H4 (cell line): ENCODE results near the gene GNB1L. TPM values are rescaled to one million over a fixed set of nuclear protein-coding genes. Genes with fewer than 3 reads are reported as not detected.

ENCODE experiments used
- DNase-seq: peaks from one replicate; pipeline ENCODE4 v3.0.0-alpha.2; 2015; ENCODE audit warnings: low spot score
- total RNA-seq: library from RNA; depleted of rRNA; stranded (reverse); fragments of >200 nt; shearing (Covaris generic); gene quantifications from 2 replicates; pipeline ENCODE4 v1.2.3, GENCODE V29; 2014

Gene GNB1L
- total RNA-seq, 1 experiment from 2014 or later = 5.7 TPM

DNA sequence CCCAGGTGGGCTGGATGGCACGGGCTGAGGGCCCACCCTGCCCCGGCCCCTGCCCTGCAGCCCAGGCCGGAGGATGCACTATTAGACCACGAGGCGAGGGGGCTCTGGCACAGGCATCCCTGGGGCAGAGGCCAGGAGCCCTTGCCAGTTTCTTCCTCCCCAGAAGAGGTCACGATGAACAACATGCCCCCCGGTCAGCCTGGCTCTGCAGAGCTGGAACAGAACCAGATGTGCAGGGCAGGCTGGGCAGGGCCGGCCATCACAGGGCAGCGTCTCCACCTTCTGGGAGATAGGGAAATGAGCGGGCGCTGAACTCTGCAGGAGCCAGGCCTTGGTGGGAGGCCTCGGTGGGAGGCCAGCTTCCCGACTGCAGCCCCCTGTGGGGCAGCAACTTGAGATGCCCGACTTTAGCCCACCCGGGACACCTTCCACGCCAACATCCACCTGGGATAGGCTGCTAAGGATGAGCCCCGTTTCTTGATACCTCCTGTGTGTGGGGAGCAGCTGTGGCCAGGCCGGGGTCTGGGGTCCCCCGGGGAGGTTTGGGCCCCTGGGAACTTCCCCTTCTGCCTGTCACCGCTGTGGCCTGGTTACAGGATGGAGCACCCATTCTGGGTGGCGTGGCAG lies 21.8 kb upstream of the GNB1L start:
- no peak for DNase-seq

DNA sequence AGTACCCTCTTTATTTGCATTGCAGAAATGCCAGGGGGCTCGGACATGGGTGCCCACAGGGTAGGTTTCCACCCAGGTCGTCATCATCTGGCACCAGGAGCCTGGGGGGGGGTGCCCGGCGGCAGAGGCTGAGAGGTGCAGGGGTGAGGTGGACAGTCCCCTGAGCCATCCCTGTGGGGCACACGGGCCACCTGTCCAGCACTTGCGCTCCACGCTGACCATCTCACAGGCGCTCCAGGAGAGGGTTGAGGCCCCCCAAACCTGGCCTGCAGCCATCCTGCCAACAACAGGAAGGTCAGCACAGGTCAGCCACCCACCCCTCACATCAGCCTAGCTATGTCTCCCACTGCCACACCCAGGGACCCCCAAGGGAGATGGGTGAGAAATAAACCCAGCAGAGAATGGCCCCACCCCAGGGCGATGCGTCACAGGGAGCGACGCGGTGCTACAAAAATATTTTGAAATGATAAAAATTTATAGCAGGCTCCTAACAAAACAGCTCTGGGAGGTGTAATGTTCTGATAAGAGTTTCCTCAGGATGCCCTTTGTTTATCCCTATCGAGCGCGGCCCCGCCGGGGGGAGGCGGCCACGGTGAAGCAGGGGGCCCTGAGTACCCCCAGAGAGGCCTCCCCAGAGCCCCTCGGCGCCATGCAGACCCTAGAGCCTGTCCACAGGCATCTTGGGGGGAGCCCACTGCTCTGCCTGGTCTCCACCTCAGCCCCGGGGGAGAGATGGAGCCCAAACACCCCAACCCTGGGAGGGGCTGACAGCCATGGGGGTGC lies 21.0 kb upstream of the GNB1L start:
- no peak for DNase-seq

DNA sequence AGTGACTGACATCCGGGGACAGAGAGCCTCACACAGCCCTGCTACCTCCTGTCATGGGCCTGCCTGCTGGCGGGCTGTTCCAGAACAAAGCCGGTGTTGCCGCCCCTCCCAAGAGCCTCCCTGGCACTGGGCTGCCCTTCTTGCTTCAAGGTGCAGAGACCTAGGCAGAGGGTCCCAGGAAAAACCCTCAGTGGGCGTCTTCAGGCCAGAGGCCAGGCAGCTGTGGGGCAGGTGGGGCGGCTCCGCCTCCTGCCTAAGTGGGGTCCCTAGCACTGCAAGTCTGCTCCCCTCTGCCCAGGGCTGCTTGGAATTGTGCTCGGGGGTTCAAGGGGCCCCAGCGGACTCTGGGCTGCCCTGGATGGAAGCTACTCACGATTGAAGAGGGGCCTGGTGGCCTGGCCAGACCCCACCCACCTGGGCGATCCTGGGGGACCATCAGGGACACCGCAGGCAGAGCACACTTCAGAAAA lies 20.4 kb upstream of the GNB1L start:
- no peak for DNase-seq

DNA sequence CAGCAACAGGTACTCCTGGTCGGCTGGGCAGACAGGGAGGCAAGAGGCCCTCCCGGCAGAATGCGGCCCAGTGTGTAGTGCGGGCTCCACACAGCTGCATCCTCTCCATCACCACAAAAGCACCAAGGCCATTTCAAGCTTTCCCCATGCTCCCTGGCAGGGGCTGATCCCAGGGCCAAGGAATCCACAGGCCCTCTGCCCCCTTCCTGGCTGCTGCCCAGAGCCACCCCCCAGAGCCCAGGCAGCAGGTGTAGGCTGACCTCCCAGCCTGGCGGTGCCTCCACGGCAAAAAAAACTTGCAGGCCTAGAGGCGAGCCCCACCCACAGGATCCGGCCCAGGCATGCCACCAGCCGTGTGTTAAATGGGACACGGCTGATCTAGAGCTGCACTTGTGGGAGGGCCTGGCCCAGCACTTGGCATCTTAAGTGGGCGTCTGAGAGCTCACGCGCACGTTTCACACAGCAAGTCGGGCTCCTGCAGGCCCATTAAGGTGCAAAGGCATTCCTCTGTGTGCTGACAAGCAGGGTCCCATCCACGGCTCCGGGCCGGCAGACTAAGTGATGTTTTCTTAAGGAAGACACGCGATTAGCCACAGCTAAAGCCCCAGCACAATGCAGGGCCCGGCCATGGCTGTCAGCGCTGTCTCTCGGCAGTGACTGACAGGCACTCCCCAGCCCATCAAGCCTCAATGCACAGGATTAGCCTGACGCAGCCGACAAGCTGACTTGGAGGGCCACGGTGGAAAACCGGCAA lies 19.8 kb upstream of the GNB1L start:
- DNase-seq = no peak

DNA sequence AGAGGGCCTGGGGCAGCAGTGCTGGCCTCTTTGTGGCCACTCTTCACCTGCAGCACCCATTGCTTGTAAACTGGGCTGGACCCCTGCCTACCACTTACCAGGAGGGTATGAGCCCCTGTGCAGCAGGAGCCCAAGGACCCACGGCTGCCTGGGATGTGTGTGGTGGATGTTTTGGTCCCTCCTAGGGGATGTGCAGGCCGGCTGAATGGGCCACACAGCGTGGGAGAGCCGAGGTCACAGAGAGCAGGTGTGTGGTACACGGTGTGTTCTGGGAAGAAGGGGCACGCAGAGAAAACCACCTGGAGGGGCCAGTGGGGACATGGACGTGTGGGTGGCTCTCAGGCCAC lies 19.3 kb upstream of the GNB1L start:
- no peak for DNase-seq

DNA sequence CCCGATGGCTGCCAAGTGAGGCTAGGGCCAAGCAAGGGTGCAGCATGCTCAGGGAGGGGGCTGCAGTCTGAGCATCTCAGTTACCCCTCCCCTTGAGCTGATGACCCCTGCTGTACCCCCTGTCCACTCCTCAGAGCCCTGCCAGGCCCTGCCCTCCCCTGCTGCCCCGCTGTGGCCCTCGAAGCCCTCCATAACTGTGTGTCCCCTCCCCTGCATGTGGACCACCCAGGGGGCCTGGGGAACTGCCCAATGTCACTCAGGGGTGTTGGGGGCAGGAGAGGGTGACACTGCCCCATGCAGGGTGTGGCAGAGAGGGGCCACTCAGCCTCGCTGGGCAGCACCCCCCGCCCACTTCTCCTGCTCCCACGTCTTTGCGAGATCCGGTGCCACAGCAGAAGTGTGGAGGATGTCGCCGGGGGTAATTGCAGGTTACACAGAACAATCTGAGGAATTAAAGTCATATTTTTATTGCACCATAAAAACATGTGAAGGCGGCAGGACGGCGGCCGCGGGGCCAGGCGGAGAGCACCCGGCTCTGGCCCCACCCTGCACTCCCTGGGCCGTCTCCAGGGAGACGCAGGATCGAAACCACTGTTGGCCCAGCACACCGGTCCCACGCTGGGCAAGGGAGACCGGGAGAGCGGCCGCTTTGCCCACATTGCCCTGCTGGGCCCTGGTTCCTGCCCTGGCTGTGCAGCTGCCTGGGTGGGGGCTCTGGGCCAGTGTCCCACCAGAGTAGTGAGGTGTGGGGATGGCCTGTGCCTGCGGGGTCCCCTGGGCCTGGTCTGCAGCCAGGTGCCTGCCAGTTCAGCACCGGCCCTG lies 18.7 kb upstream of the GNB1L start:
- DNase-seq = no peak

DNA sequence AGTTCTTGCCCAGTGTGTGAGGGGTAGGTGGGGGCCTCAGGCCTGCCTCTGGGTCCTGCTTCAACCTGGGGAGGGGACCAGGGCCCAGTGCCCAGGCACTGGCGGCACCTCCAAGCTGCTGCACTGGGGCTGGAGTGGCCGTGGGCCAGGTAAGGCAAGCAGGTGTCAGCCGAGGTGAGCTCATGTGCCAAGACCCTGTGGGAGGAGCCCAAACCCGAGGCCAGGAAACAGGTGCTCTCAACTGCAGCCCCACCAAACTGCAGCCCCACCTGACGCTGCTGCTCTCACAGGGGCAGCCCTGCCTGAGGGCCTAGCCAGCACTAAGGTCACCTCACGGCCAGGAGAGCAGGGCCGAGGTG lies 18.1 kb upstream of the GNB1L start:
- DNase-seq = no peak

DNA sequence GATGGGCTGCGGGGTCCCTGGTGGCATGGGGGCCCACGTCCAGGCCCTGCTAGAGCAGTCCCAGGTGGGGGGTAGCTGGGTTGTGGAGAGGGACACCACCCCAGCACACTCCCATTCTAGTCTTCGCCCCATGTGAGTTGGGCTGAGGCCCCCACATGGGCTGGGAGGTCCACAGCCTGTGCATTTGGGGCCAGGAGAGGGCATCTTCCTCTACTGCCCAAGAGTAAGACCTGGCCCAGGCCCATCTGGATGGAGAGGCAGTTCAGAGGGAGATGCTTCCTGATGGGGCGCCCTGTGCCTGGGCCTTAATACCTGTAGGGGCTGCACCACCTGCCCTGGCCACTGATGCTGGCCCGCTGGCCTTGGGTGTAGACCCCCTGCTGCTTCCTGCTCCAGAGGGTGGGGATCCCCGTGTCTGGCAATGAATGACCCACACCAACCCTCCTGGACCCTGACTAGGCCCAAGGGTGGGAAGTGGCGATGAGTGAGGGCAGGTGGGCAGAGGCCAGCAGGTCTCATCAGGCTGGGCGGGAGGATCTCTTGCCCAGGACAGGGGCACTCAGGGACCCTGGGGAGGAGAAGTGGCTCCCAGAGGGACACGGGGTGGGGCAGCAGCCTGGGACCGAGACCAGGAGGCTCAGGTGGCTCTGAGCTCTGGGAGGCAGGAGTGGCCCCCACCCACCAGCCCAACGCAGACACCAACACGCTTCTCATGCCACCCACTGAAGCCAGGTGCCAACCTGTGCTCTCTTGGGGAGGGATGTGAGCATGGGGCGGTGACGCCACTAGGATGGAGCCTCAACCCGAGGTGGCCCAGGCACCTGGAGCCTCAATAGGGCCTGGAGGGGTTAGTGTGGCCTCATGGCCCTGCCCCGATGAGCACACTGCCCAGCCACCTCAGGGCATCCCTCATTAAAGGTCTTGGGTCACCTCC lies 17.4 kb upstream of the GNB1L start:
- no peak for DNase-seq

DNA sequence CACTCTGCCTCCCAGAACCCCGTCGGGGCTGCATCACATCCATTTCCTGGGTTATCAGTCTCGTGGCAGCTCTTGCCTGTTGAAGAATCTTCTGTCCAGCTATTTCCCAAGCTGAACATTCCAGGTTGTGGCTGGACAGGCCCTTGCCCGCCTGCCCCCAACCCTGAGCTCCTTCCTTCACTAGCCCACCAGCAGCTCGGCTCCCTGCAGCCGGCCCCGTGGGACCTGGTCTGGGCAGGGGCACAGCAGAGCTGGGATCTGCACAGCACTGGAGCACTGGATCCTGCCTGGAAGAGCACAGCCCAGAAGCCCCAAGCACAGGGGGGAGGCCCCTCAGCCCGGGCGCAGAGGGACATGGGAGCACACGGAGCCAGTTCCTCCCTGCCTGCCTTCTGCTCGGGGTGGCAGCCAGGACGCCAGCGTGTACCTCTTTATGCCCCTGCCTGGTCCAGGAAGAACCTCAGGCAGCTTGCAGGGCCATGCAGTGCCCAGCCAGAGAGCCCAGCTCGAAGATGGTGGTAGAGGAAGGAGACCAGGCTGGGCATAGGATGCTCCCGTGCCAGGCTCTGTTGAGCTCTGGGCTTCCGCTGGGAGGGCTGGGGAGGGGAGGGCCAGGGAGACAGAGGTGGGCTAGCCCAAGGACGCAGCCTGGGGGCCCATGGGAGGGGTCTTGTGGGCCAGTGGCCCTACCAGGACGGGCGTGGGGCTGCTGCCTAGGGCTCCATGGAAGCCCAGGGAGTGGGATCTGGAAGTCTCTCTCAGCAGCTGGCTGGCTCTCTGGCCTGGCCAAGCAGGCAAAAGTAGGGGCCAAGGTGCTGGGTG lies 16.6 kb upstream of the GNB1L start:
- no peak for DNase-seq

DNA sequence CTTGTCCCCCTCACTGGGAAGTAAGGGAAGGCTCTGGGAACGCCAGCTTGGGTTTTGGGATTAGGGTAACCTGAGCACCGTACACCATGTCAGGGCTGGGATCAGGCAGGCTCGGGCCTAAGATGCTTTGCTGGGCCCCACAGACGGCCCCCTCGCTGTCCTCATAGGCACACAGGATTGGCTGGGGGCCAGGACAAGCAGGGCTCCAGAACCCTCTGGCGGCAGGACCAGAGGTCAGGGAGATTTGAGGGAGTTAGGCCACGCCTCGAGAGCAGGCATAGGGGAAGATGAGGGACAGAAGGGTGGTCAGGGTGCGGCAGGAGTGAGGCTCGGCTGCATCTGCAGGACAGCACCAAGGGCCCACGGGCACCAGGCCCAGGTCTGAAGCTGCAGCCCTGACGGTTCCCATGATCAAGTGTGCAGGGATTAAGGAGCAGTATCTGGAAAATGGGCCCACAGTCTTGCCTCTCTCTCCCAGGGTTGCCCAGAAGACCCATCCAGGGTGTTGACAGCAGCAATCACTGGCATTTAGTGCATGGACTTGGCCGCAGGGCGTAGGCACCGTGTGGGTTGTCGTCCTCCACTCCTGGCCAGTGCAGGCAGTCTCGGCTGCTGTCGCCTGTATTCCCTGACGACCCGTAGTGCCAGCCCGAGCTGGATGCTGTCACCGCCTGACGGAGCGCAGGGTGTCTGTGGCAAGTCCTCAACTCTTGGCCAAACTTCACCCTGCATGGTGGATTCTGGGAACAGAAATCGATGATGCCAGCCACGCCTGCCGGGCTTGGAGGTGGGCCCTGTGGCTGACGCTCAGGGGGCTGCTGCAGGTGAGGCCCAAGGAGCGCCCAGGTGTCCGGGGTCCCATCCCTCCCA lies 15.7 kb upstream of the GNB1L start:
- DNase-seq = no peak

DNA sequence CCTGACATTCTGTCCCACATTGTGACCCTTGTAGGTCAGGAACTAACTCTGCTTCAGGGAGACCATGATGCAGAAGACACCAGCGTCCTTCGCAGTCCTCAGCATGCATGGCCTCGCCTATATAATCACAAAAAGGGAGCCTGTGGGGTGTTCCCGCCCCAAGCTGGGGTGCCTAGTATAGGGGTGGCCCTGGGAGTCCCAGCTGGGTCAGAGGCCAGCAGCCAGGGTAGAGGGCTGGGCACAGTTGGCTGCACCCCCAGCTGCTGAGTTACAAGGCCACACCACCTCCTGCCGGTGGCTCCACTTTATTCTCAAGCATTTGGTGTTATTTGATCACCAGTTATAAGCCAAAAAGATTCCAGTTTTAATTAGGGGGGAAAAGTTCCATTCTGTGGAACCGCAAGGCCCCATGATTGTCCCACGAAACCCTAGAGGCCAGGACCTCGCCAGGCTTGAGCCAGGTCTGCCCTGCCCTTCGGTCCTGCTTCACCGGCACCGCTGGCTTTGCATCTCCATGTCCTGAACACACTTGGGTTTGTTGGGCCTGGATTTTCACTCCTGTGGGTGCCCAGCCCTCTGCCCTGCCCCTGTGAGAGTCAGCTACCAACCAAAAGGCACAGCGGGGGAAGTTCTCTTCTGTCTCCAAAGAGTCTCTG lies 15.0 kb upstream of the GNB1L start:
- DNase-seq = no peak

DNA sequence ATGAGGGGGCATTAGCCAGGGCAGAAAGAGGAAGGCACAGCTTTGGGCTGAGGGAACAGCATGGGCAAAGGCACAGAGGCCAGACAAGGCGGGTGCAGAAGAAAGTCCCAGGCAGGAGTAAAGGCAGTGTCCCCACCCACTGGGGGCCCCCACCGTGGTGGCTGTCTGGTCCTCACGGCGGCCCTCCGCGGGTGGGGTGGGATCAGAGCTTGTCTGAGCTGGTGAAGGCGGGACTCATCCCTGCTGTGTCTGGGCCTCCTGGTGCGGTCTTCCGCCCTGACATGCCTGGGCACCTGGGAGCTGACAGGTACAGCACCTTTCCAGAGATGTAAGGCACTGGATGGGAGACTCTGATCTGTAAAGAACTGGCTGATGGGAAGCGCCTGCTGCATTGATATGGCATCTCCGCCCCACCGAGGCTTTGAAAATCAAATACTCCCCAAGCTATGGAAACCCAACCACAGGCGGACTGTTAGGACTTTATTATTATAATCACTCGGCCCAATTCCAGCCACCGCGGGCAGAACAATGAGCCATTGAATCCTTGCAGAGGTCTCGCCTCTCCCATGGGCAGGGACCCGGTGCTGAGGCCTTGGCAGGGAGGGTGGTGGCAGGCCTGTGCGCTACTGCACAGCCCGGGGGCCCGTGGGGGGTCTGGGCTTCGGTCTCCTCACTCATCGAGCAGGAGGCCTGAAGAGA lies 14.2 kb upstream of the GNB1L start:
- no peak for DNase-seq

DNA sequence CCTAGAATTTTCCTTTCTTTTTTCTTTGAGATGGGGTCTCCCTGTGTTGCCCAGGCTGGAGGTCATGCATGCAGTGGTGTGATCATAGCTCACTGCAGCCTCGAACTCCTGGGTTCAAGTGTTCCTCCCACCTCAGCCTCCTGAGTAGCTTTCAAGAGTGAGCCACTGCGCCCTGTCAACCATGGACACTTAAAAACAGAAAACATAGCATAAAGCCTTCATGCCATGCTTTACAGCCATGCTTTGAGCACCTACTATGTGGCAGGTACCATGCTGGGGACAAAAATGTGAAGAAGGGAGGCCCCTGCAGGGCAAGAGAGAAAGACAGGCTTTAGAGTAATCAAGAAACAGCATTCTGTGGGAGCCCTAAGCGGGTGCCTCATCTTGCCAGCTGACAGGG lies 13.7 kb upstream of the GNB1L start:
- no peak for DNase-seq

DNA sequence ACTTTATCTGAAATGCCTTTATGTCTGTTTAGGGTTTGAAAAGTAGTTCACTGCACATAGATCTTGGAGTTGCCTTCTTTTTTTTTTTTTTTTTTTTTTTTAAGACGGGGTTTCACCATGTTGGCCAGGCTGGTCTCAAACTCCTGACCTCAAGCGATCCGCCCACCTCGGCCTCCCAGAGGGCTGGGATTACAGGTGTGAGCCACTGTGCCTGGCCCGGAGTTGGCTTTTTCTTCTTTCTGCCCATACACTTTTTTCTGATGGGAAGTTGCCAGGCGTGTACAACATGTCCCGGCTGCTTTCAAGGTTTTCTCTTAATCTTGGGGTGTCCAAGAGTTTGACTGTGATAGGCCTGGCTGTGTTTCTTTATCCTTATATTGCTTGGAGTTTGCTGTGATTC lies 12.9 kb upstream of the GNB1L start:
- DNase-seq = no peak

DNA sequence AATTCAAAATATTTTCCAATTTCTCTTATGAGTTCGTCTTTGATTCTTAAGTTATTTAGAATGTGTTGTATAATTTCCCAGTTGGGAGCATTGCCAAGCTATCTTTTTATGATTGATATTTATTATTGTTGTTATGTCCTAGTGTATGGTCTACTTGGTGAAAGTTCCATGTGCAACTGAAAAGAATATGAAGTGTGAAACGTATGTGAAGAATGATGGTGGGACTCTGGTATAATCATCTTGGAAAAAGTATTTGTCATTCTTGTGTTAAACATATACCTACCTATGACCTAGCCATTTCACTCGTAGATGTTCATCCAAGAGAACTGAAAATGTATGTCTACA lies 12.0 kb upstream of the GNB1L start:
- DNase-seq = no peak

DNA sequence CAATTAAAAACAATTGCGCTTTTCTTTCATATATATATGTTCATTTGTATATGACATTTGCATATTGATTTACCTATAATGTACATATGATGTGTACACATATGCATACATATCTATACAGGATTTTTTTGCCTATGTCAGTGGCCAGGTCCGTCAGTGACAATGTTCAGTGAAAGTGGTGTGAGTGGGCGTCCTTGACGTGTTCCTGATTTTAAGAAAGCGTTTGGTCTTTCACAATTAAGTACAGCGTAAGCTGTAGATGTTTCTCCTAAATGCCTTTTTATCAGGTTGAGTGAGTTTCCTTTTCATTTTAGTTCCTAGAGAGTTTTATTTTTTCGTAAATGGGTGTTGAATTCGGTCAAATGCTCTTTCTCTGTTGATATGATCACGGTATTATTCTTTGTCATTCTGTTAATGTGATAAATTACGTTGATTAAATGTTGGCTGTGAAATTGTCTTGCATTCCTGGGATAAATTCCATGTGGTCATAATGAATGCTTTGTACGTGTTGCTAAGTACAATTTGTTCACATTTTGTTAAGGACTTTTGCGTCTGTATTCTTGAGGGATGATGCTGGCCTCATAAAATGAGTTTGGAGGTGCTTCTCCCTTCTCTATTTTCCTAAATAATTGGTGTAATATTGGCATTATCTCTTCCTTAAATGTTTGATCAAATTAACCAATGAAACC lies 10.6 kb upstream of the GNB1L start:
- no peak for DNase-seq

DNA sequence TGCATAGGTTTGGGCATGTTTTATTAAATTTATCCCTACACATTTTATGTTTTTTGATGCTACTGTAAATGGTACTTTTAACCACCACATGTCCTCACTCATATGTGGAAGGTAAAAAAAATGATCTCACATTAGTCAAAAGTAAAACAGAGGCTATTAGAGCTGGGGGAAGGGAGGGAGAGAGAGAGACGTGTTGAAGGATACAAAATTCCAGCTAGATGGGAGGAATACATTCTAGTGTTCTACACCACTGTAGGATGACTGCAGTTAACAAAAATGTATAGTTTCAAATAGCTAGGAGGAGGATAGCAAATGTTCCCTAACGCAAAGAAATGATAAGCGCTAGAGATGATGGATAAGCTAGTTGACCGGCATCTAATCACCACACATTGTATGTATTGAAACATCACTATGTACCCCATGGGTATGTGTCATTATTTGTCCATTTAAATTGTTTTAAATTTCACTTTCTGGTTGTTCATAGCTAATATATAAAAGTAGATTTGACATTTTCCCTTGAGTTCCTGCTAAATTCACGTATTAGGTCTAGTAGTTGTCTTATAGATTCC lies 9.9 kb upstream of the GNB1L start:
- DNase-seq = no peak
